DOHH2 (cell line): ENCODE data around the gene SYNPO2.

Source experiments
- CTCF ChIP-seq: fragments of 200-600 bp; sonication (generic); IDR thresholded peaks from one replicate; pipeline ENCODE4 v1.5.1; 2014; ENCODE audit warnings: antibody characterized with exemption, mild to moderate bottlenecking, low read depth, low read length; ENCODE audit not compliant: poor library complexity, severe bottlenecking
- EZH2phosphoT487 ChIP-seq: fragments of 200-600 bp; sonication (generic); IDR thresholded peaks from 2 replicates; pipeline ENCODE4 v1.6.1; 2017; ENCODE audit warnings: borderline replicate concordance, mild to moderate bottlenecking, antibody characterized with exemption, low read length, moderate library complexity, mixed read lengths

GRCh38 chr4:118941149-118941548, 52.5 kb downstream of the SYNPO2 start:
- no peak for TF ChIP-seq CTCF
- TF ChIP-seq EZH2phosphoT487, result no peak
